ENCODE data around the gene CLTCL1. TPM values are rescaled to one million over a fixed set of nuclear protein-coding genes. Genes with fewer than 3 reads are reported as not detected.
"Not testable (repeated sequence)": the region's sequence is repeated elsewhere in the genome, so short reads cannot be mapped to it uniquely, and the experiment has no call there.

The CLTCL1 gene
- total and polyA plus RNA-seq, 12 donors, result 13.0 to 62.8 (median 21.8) TPM

DNA sequence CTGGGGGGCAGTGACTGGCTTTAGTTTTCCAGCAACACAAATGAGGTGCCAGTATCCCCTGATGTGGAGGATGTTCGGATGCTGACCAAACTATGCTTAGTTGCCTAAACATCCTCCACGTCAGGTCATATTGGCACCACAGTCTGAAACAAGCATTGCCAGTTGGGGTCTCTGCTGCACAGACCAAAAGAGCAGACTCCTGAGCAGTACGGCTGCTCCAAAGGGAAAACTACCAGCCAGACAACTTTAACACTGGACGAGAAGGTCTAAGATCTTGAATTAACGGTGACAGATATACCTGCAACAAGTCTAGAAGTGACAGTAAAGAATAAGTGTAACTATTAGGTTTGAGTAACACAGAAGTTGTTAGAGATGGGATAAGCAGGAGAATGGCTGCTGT is 40.5 kb upstream of the CLTCL1 start:
- 93 to 100% (median 100%) methylated on average over 5 of the region's 5 CpGs for WGBS, 4 donors
- no peak for DNase-seq
- Histone ChIP-seq H3K27ac (no peak overlapping the region), H3K4me3 (no peak overlapping the region), H3K9me3 (replicated peaks in 1 of 3) (peaks cover 1 to 14% (median 3%) of the 10 kb centered on the region in 3 donors), H3K4me1 (replicated peaks in 1 of 2) (no peaks in the 10 kb centered on the region), H3K27me3 (no peaks in the 10 kb centered on the region), H3K36me3 (replicated peaks in 1 of 2) (peaks cover 0 to 37% of the 10 kb centered on the region in 2 donors)
- TF ChIP-seq, protein P1, sequence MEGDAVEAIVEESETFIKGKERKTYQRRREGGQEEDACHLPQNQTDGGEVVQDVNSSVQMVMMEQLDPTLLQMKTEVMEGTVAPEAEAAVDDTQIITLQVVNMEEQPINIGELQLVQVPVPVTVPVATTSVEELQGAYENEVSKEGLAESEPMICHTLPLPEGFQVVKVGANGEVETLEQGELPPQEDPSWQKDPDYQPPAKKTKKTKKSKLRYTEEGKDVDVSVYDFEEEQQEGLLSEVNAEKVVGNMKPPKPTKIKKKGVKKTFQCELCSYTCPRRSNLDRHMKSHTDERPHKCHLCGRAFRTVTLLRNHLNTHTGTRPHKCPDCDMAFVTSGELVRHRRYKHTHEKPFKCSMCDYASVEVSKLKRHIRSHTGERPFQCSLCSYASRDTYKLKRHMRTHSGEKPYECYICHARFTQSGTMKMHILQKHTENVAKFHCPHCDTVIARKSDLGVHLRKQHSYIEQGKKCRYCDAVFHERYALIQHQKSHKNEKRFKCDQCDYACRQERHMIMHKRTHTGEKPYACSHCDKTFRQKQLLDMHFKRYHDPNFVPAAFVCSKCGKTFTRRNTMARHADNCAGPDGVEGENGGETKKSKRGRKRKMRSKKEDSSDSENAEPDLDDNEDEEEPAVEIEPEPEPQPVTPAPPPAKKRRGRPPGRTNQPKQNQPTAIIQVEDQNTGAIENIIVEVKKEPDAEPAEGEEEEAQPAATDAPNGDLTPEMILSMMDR (IDR thresholded peaks at IDR 0.05), result no peak
- intact Hi-C loops (cut with DNase I), result no loop called here

DNA sequence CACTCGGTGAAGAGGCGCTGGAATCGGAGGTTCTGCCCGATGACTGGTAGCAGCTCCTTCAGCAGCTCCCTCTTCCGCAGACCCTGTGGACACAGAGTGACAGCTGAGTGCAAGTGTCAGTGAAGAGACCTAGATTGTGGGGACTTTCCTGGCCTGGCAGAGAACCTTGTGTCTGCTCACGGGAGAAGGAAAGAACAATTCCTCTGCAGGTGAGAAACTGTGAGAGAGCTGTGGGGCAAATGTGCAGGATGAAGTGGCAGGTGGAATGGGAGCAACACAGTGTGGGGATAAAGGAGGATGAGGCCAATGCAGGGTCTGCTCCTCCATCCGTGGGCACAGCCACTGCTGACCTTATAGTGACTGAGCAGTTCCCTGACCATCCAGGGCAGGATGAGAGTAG is 40.0 kb upstream of the CLTCL1 start:
- no peak overlapping the region for H3K27ac ChIP-seq
- WGBS, 4 donors, result 90 to 97% (median 94%) methylated on average over 5 to 7 of the region's 7 CpGs
- TF ChIP-seq POLR2A (IDR thresholded peaks at IDR 0.05), result no peak
- TF ChIP-seq, protein P1 (IDR thresholded peaks at IDR 0.05), result no peak
- H3K4me1 ChIP-seq (replicated peaks in 1 of 2), result no peaks in the 10 kb centered on the region
- H3K36me3 ChIP-seq (replicated peaks in 1 of 2), result peaks cover 0 to 37% of the 10 kb centered on the region in 2 donors
- H3K4me3 ChIP-seq, result no peak overlapping the region
- peaks cover 0 to 14% (median 3%) of the 10 kb centered on the region in 3 donors for H3K9me3 ChIP-seq (replicated peaks in 1 of 3)
- no peaks in the 10 kb centered on the region for H3K27me3 ChIP-seq
- intact Hi-C loops (cut with DNase I), result no loop called here
- no peak for DNase-seq

GRCh38 chr22:19330865-19331418 is 39.4 kb upstream of the CLTCL1 start:
- 97% methylated on average over 5 to 13 of the region's 13 CpGs for WGBS, 4 donors
- H3K9me3 ChIP-seq (replicated peaks in 1 of 3), result peaks cover 0 to 9% (median 3%) of the 10 kb centered on the region in 3 donors
- H3K4me3 ChIP-seq, result no peak overlapping the region
- H3K36me3 ChIP-seq (replicated peaks in 1 of 2), result peaks cover 0 to 37% of the 10 kb centered on the region in 2 donors
- no peaks in the 10 kb centered on the region for H3K27me3 ChIP-seq
- DNase-seq, result no peak
- no peak overlapping the region for H3K27ac ChIP-seq
- H3K4me1 ChIP-seq (replicated peaks in 1 of 2), result no peaks in the 10 kb centered on the region
- intact Hi-C loops (cut with DNase I), result no loop called here
- TF ChIP-seq, protein P1 (IDR thresholded peaks at IDR 0.05), result no peak
- TF ChIP-seq POLR2A (IDR thresholded peaks at IDR 0.05), result no peak

DNA sequence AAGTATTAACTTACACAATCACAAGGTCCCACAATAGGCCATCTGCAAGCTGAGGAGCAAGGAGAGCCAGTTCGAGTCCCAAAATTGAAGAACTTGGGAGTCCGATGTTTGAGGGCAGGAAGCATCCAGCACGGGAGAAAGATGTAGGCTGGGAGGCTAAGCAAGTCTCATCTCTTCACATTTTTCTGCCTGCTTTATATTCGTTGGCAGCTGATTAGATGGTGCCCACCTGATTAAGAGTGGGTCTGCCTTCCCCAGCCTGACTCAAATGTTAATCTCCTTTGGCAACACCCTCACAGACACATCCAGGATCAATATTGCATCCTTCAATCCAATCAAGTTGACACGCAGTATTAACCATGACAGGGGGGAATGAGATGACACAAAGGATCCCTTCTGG is 38.7 kb upstream of the CLTCL1 start:
- intact Hi-C loops (cut with DNase I); DNase-seq; H3K4me3 ChIP-seq; H3K4me1 ChIP-seq (replicated peaks in 1 of 2); H3K9me3 ChIP-seq (replicated peaks in 1 of 3); H3K27me3 ChIP-seq; H3K27ac ChIP-seq: not testable (repeated sequence)
- peaks cover 0 to 34% of the 10 kb centered on the region in 2 donors for H3K36me3 ChIP-seq (replicated peaks in 1 of 2)
- 85 to 98% (median 94%) methylated on average over 5 of the region's 5 CpGs for WGBS, 4 donors

DNA sequence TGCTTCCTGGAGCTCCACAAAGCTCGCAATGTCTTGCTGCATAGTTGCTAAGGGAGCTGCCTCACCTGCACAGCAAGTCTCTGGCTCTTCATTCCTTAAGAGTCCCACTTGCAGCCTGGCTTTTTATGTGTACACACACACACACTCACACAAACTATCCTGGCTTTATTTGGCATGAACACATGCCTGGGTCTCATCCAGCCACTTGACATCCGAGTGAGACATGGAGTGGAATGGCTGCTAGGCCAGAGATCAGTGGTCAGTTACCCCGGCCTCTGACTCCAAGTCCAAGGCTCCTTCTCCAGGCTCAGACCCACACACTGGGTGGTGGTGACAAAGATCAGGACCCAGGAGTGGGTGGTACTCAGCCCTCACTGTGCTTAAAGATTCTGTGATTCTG is 37.9 kb upstream of the CLTCL1 start:
- DNase-seq, result no peak
- no peaks in the 10 kb centered on the region for H3K4me1 ChIP-seq (replicated peaks in 1 of 2)
- H3K4me3 ChIP-seq, result no peak overlapping the region
- no peaks in the 10 kb centered on the region for H3K27me3 ChIP-seq
- H3K36me3 ChIP-seq (replicated peaks in 1 of 2), result peaks cover 0 to 27% of the 10 kb centered on the region in 2 donors
- no peak overlapping the region for H3K27ac ChIP-seq
- 88 to 100% (median 99%) methylated on average over 3 of the region's 3 CpGs for WGBS, 4 donors
- peaks cover 0 to 6% (median 3%) of the 10 kb centered on the region in 3 donors for H3K9me3 ChIP-seq (replicated peaks in 1 of 3)
- TF ChIP-seq, protein P1 (IDR thresholded peaks at IDR 0.05), result no peak
- no peak for TF ChIP-seq POLR2A (IDR thresholded peaks at IDR 0.05)
- intact Hi-C loops (cut with DNase I), result no loop called here
